T-helper 22 cell (primary cell): ENCODE results near the gene GOLPH3L.
A peak's percentile ranks its signal among the peaks of the same experiment; 100 is the strongest.
"Not testable (repeated sequence)": the region's sequence is repeated elsewhere in the genome, so short reads cannot be mapped to it uniquely, and the experiment has no call there.

Source experiments
- DNase-seq: peaks from one replicate; pipeline ENCODE4 v3.0.0-alpha.2; 2020; ENCODE audit warnings: low read depth

Gene GOLPH3L

GRCh38 chr1:150615346-150616201, 81.4 kb downstream of the GOLPH3L start:
- no peak for DNase-seq

- DNase-seq = peak; percentile 58
Measured at GRCh38 chr1:150613061-150613920, 83.7 kb downstream of the GOLPH3L start.

- no peak for DNase-seq
Measured at GRCh38 chr1:150612014-150612345, 85.0 kb downstream of the GOLPH3L start.

GRCh38 chr1:150610576-150610975, 86.4 kb downstream of the GOLPH3L start:
- no peak for DNase-seq

- DNase-seq = no peak
Measured at GRCh38 chr1:150609732-150610131, 87.2 kb downstream of the GOLPH3L start.

GRCh38 chr1:150606463-150607142, 90.4 kb downstream of the GOLPH3L start:
- DNase-seq = no peak

- not testable (repeated sequence) for DNase-seq
Measured at GRCh38 chr1:150605451-150605731, 91.6 kb downstream of the GOLPH3L start.

GRCh38 chr1:150604226-150604588, 92.7 kb downstream of the GOLPH3L start:
- DNase-seq = no peak

GRCh38 chr1:150603711-150604110, 93.2 kb downstream of the GOLPH3L start:
- DNase-seq = no peak

GRCh38 chr1:150602372-150602771, 94.6 kb downstream of the GOLPH3L start:
- not testable (repeated sequence) for DNase-seq

GRCh38 chr1:150601540-150601939, 95.4 kb downstream of the GOLPH3L start:
- DNase-seq = no peak

- not testable (repeated sequence) for DNase-seq
Measured at GRCh38 chr1:150598346-150598745, 98.6 kb downstream of the GOLPH3L start.

GRCh38 chr1:150596976-150597375, 100.0 kb downstream of the GOLPH3L start:
- DNase-seq = no peak
